DMS 273 treated with DMSO at 0.1 percent for 48 hours (cell line): Measurements from ENCODE around the gene ZNRF3.
"Not testable (repeated sequence)": the region's sequence is repeated elsewhere in the genome, so short reads cannot be mapped to it uniquely, and the experiment has no call there.

Source experiments
- DNase-seq: peaks from one replicate; lab custom pipeline; 2025; lab: John Stamatoyannopoulos, UW

ZNRF3 gene

GRCh38 chr22:28907311-28908008, 24.1 kb downstream of the ZNRF3 start:
- peak; percentile 77 for DNase-seq

GRCh38 chr22:28908810-28909209, 25.4 kb downstream of the ZNRF3 start:
- not testable (repeated sequence) for DNase-seq

DNA sequence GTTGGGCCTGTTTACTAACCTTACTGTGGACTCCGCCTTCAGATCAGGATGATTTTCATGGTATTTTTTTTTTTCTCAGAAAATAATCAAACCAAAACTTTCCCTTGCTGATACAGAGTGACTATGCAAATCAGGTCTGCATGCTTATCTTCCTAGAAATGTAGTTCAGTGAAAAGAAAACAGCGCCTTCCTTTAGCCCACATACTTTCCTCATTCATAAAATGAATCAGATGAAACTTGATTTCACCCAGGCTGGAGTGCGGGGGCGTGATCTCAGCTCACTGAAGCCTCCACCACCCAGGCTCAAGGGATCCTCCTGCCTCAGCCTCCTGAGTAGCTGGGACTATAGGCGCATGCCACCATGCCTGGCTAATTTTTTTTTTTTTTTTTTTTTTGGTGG, 26.0 kb downstream of the ZNRF3 start:
- no peak for DNase-seq

DNA sequence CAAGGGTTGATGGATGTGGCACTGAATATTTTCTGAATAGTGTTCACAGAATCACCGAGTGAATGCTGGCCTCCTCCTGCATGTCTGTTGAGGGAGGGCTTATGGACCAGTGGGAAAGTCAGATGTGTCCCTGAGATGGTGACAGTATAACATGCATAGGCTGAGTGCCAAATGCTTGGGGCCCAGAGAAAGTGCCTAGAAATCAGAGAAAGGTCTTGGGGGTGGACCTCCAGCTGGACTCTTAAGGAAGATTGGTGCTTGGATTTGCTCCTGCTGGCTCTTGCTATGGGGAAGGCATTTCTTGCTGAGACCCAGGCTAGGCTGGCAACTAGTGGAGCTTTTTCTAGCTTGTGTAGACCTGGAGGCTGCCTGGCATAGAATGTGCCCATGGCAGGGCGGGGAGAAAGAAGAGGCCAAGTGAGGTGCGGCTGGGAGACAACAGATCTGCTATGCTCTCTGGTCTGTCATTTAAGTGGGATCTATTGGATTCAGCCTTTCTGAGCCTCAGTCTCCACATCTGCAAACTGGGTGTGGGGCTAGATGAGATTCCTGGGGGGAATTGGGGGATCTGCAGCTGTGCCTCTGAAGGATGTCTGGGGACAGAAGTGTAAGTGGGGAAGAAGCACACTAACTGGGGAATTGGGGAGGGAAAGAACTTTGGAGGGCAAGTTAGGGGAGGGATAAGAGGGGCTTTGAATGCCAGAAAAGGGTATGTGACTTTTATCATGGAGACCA, 27.4 kb downstream of the ZNRF3 start:
- no peak for DNase-seq

- DNase-seq = no peak
Observed at GRCh38 chr22:28911304-28911690, 27.9 kb downstream of the ZNRF3 start.

- no peak for DNase-seq
Observed at GRCh38 chr22:28911777-28912669, 28.7 kb downstream of the ZNRF3 start.

DNA sequence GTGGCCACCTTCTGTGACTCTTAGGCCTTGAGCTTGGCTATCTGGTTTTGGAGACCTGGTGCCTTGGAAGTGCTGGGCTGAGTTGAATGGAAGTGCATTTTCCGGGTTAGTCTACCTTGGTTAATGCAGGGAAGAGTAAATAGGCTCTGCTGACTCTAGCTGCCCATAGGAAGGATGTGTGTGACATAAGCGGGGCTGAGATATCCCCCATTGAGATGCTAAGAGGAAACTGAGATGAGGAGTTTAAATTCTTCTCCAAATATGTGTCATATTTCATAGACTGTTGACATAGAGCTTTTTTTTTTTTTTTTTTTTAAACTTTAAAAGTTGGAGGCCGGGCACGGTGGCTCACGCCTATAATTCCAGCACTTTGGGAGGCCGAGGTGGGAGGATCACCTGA, 30.8 kb downstream of the ZNRF3 start:
- no peak for DNase-seq

DNA sequence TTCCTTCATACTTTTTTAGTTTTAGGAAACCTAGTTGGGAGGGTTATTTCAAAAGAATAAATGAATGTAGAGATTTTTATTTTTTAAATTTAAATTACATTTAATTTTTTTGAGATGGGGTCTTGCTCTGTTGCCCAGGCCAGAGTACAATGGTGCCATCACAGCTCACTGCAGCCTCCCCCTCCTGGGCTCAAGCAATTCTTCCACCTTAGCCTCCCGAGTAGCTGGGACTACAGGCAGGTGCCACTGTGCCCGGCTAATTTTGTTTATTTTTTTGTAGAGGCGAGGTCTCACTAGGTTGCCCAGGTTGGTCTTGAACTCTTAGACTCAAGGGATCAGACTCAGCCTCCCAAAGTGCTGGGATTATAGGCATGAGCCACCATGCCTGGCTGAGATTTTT, 32.6 kb downstream of the ZNRF3 start:
- no peak for DNase-seq

- DNase-seq = peak; percentile 72
Observed at GRCh38 chr22:28917747-28918549, 34.6 kb downstream of the ZNRF3 start.

- DNase-seq = no peak
Observed at GRCh38 chr22:28918550-28919271, 35.3 kb downstream of the ZNRF3 start.

- no peak for DNase-seq
Observed at GRCh38 chr22:28920757-28921584, 37.6 kb downstream of the ZNRF3 start.

GRCh38 chr22:28921585-28921879, 38.2 kb downstream of the ZNRF3 start:
- no peak for DNase-seq

GRCh38 chr22:28922540-28923244, 39.3 kb downstream of the ZNRF3 start:
- no peak for DNase-seq

DNA sequence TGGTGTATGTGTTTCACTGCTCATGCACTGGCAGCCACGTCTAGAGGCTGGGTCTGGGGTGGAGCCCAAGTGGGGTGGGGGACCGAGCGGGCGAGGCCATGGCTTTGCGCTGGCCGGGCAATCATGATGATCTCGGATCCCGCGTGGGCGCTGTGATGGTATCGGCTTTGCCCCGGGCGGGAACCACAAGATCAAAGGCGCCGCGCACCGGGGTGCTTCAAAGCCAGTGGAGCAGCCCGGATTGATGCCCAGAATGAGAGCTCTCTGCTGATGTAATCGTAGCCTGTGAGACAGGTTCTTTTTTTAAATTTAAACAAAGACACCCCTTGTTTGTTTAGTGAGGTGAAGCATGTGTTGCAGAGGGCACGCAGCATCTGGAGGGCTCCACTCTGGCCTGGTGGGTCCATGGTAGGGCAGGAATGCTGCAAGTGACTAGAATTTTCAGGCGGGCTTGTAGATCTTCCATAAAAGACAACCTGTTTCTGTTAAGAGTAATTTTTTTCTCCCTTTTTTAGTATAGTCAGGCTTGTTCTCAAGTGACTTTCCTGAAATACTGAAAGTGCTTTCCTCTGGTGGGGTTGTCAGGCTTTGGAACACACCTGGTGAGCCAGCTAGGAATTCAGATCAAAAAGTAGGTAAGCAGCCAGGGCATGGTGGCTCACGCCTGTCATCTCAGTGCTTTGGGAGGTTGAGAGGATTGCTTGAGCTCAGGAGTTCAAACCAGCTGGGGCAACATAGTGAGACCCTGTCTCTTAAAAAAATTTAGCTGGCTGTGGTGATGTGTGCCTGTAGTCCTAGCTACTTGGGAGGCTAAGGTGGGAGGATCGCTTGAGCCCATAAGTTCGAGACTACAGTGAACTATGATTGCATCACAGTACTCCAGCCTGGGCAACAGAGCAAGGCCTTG, 40.7 kb downstream of the ZNRF3 start:
- DNase-seq = peak; percentile 21

- DNase-seq = no peak
Observed at GRCh38 chr22:28925916-28926315, 42.5 kb downstream of the ZNRF3 start.

DNA sequence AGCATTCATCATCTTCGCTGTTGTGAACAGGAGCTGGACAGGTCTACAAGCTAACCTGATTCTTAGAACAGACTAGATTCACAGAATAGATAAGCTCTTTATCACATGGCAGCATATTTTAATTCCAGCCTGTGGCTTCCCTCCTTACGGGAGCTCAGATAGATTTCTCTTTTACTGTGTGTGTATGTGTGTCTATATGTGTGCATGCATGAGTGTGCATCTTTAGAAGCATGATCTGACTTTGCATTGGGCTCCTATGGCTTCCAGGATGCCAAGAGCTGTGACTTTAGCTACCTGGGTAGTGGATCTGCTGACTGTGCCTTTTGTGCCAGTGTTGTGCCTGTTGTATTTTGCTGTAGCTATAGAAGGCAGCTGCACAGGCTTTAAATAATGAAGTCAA, 44.3 kb downstream of the ZNRF3 start:
- no peak for DNase-seq

DNA sequence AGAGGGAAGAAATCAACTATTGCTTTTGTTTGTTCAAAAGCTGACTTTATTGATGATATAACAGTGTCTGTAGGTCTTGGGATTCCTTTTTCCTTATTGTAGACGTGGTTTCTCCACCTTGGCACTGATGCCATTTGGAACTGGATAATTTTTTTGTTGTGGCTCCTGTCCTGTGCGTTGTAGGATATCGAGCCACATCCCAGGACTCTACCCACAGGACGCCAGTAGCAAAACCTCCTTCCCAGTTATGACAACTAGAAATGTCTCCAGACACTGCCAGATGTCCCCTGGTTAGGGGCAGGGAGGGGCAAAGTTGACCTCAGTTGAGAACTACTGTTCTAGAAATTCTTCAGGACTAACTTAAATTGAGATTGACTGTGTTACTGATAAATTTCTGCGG, 45.8 kb downstream of the ZNRF3 start:
- DNase-seq = no peak

GRCh38 chr22:28930357-28931007, 47.1 kb downstream of the ZNRF3 start:
- DNase-seq = no peak
